Measurements from ENCODE around the gene IQSEC3. TPM values are rescaled to one million over a fixed set of nuclear protein-coding genes. Genes with fewer than 3 reads are reported as not detected.

Gene IQSEC3
- total and polyA plus RNA-seq, 10 of the 15 experiments (the other 5 are each of a cell fraction or from before 2014, with no cell fraction given): not detected

GRCh38 chr12:21301-22189, 45.0 kb upstream of the IQSEC3 start (continued):
- TF ChIP-seq TARDBP (IDR thresholded peaks at IDR 0.05; ENCODE audit: borderline replicate concordance) (no peak), RCOR1 (conservative IDR thresholded peaks at IDR 0.05; ENCODE audit: low read depth, low read length) (no peak), CHD2 (IDR thresholded peaks at IDR 0.05; ENCODE audit: borderline replicate concordance, low read depth, low read length) (no peak), BHLHE40 (IDR thresholded peaks at IDR 0.05; ENCODE audit: borderline replicate concordance in 1 of 2, low read depth in 2 of 2, low read length in 1 of 2) (no peak)

GRCh38 chr12:22190-22529, 44.4 kb upstream of the IQSEC3 start:
- POLR2A ChIA-PET: no interaction called here
- BruUV-seq (replicated peaks): no TSS peak
- in situ Hi-C loops (cut with MboI): no loop called here
- Histone ChIP-seq H3K27me3 (replicated peaks in 1 of 2; ENCODE audit: control insufficient read depth in 2 of 2, insufficient read depth in 2 of 2, low read length in 1 of 2) (no peaks in the 10 kb centered on the region), H3K4me3 (no peak overlapping the region), H3K27ac (ENCODE audit: control insufficient read depth, insufficient read depth) (no peak overlapping the region), H2AFZ (ENCODE audit: control insufficient read depth, low read depth, low read length) (no peak overlapping the region), H3K4me1 (ENCODE audit: control insufficient read depth, insufficient read depth, low read length) (peaks cover 9% of the 10 kb centered on the region), H3K4me2 (ENCODE audit: control insufficient read depth, insufficient read depth) (no peak overlapping the region), H3K36me3 (ENCODE audit: control insufficient read depth in 2 of 2, insufficient read depth in 2 of 2, low read length in 1 of 2) (peaks cover 5 to 7% of the 10 kb centered on the region in 2 experiments; a peak in 3 of 4 replicates), H3K79me2 (ENCODE audit: control insufficient read depth, insufficient read depth, low read length) (no peaks in the 10 kb centered on the region), H3K9ac (ENCODE audit: control insufficient read depth, insufficient read depth, low read length) (no peak overlapping the region), H4K20me1 (ENCODE audit: control insufficient read depth, insufficient read depth) (no peaks in the 10 kb centered on the region), H3K9me3 (replicated peaks; ENCODE audit: control insufficient read depth, insufficient read depth, low read length) (no peaks in the 10 kb centered on the region)
- no peak; the same call in none of the 3 replicates for ATAC-seq
- no peak for FAIRE-seq
- no peak for TF ChIP-seq MEF2B (IDR thresholded peaks at IDR 0.05; ENCODE audit: partially characterized antibody, poor library complexity, severe bottlenecking)
- TF ChIP-seq, protein P1, sequence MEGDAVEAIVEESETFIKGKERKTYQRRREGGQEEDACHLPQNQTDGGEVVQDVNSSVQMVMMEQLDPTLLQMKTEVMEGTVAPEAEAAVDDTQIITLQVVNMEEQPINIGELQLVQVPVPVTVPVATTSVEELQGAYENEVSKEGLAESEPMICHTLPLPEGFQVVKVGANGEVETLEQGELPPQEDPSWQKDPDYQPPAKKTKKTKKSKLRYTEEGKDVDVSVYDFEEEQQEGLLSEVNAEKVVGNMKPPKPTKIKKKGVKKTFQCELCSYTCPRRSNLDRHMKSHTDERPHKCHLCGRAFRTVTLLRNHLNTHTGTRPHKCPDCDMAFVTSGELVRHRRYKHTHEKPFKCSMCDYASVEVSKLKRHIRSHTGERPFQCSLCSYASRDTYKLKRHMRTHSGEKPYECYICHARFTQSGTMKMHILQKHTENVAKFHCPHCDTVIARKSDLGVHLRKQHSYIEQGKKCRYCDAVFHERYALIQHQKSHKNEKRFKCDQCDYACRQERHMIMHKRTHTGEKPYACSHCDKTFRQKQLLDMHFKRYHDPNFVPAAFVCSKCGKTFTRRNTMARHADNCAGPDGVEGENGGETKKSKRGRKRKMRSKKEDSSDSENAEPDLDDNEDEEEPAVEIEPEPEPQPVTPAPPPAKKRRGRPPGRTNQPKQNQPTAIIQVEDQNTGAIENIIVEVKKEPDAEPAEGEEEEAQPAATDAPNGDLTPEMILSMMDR (IDR thresholded peaks at IDR 0.05 in 2 of 3, conservative IDR thresholded peaks at IDR 0.05 in 1 of 3; ENCODE audit: control insufficient read depth in 2 of 3, extremely low read depth in 1 of 3, insufficient read depth in 1 of 3, low read depth in 3 of 3, low read length in 3 of 3): 0 out of 6 replicates have a peak, but pooled peaks of 2 of the 3 experiments have one; percentile 8 to 24
- intact Hi-C loops (cut with micrococcal nuclease; ENCODE audit: unreplicated experiment): no loop called here
- no peak for DNase-seq (ENCODE audit: low read depth, low spot score)
- RAD21 ChIA-PET (ENCODE audit: unreplicated experiment): no interaction called here
- SMC1A ChIA-PET (ENCODE audit: uncharacterized antibody, unreplicated experiment): no interaction called here
- CTCF ChIA-PET: no interaction called here
- 66% methylated on average over 4 of the region's 4 CpGs for WGBS (ENCODE audit: insufficient coverage, insufficient replicate concordance, low lambda C conversion rate, missing lambda C conversion rate)
